A549 (cell line): ENCODE results near the gene SCN2B. TPM values are rescaled to one million over a fixed set of nuclear protein-coding genes. Genes with fewer than 3 reads are reported as not detected.
A peak's percentile ranks its signal among the peaks of the same experiment; 100 is the strongest.

ENCODE experiments used
- ATAC-seq, 2 experiments: fragments of 200-7000 bp in 1 of 2; fragments of >200 bp in 1 of 2; cut with Nextera tagmentation in 1 of 2; cut with Tn5 transposase in 1 of 2; 3 replicates each; pipeline versions ENCODE4 v1.8.0 to v1.9.1; 2018 to 2020; ENCODE audit warnings: mild to moderate bottlenecking in 1 of 2, moderate library complexity in 1 of 2
- CTCF ChIA-PET: fragments of 300-600 bp; sonication (Branson Sonifier 250); formaldehyde crosslinking; extraction: SDS; loops from one replicate; lab custom pipeline; 2021; ENCODE audit warnings: antibody characterized with exemption, inconsistent platforms; lab: Yijun Ruan, JAX
- POLR2A ChIA-PET: fragments of 350-600 bp; formaldehyde crosslinking; extraction: SDS; loops from one replicate; lab custom pipeline; 2021; ENCODE audit warnings: antibody characterized with exemption, inconsistent platforms; lab: Yijun Ruan, JAX
- DNase-seq, 2 experiments: peaks; one replicate each; pipeline versions ENCODE4 v3.0.0 to v3.0.0-alpha.2; 2011 to 2016; ENCODE audit warnings: low read depth in 1 of 2, low spot score in 1 of 2
- FAIRE-seq: peaks from 2 replicates; lab custom pipeline; 2011; peaks lifted over from hg19 to GRCh38; lab: Jason Lieb, UNC
- H3K27ac ChIP-seq, 2 experiments: fragments of >200 bp; sonication (Bioruptor Twin); formaldehyde crosslinking; 3 replicates each; pipeline ENCODE4 v1.5.1; 2016 to 2017
- H3K4me1 ChIP-seq: fragments of >200 bp; sonication (Bioruptor Twin); formaldehyde crosslinking; 3 replicates; pipeline ENCODE4 v1.6.1; 2016
- H3K4me2 ChIP-seq: fragments of >200 bp; sonication (Bioruptor Twin); formaldehyde crosslinking; 3 replicates; pipeline ENCODE4 v1.6.1; 2016
- H3K4me3 ChIP-seq: fragments of >200 bp; sonication (Bioruptor Twin); formaldehyde crosslinking; 3 replicates; pipeline ENCODE4 v1.5.1; 2016
- H3K9me3 ChIP-seq: fragments of >200 bp; sonication (Bioruptor Twin); formaldehyde crosslinking; 3 replicates; pipeline ENCODE4 v1.6.1; 2016
- EP300 ChIP-seq, 2 experiments: fragments of >200 bp; sonication (Bioruptor Twin); formaldehyde crosslinking; IDR thresholded peaks; 2 replicates in 1 of 2; 3 replicates in 1 of 2; pipeline ENCODE4 v1.6.1; 2016 to 2017
- FOSB ChIP-seq: fragments of 250-450 bp; sonication (Bioruptor Pico); IDR thresholded peaks from 2 replicates; pipeline ENCODE4 v1.5.0; 2020; ENCODE audit warnings: mild to moderate bottlenecking, moderate library complexity
- HOXA7 ChIP-seq: fragments of 250-450 bp; sonication (Bioruptor Pico); IDR thresholded peaks from 2 replicates; pipeline ENCODE4 v1.5.0; 2020; ENCODE audit warnings: mild to moderate bottlenecking, moderate library complexity
- HOXB13 ChIP-seq: fragments of 250-450 bp; sonication (Bioruptor Pico); IDR thresholded peaks from 2 replicates; pipeline ENCODE4 v1.5.0; 2020; ENCODE audit warnings: low read depth, mild to moderate bottlenecking, moderate library complexity
- HOXB5 ChIP-seq: fragments of 250-450 bp; sonication (Bioruptor Pico); IDR thresholded peaks from 2 replicates; pipeline ENCODE4 v1.5.0; 2020; ENCODE audit warnings: mild to moderate bottlenecking, moderate library complexity
- JUN ChIP-seq, 2 experiments: fragments of >200 bp; sonication (Bioruptor Twin); formaldehyde crosslinking; IDR thresholded peaks; 2 replicates in 1 of 2; 3 replicates in 1 of 2; pipeline ENCODE4 v1.6.1; 2016 to 2017
- JUNB ChIP-seq: fragments of >200 bp; sonication (Bioruptor Twin); formaldehyde crosslinking; IDR thresholded peaks from 2 replicates; pipeline ENCODE4 v1.6.1; 2016
- MAZ ChIP-seq: fragments of 150-350 bp; IDR thresholded peaks from 2 replicates; pipeline ENCODE4 v1.6.1; 2014; ENCODE audit warnings: antibody characterized with exemption, low read depth, low read length, borderline replicate concordance
- MYC ChIP-seq: IDR thresholded peaks from 2 replicates; pipeline ENCODE4 v1.6.1; 2012; ENCODE audit warnings: mild to moderate bottlenecking, inconsistent platforms, low read length, improper control_type of control experiment, borderline replicate concordance
- NPAS2 ChIP-seq: fragments of 250-450 bp; sonication (Bioruptor Pico); IDR thresholded peaks from 2 replicates; pipeline ENCODE4 v1.8.0; 2022; ENCODE audit warnings: mild to moderate bottlenecking, moderate library complexity, borderline replicate concordance
- PHF8 ChIP-seq: fragments of 200-600 bp; sonication (generic); IDR thresholded peaks from 2 replicates; pipeline ENCODE4 v1.6.1; 2016; ENCODE audit warnings: low read depth, mild to moderate bottlenecking, antibody characterized with exemption, moderate library complexity, borderline replicate concordance
- POLR2A ChIP-seq: IDR thresholded peaks from 2 replicates; pipeline ENCODE4 v1.6.1; 2012; ENCODE audit warnings: mild to moderate bottlenecking, low read length
- POLR2AphosphoS2 ChIP-seq: conservative IDR thresholded peaks from 2 replicates; pipeline ENCODE4 v1.6.1; 2012; ENCODE audit warnings: low read length, improper control_type of control experiment, inconsistent platforms
- RAD21 ChIP-seq, 2 experiments: fragments of >200 bp in 1 of 2; sonication (Bioruptor Twin) in 1 of 2; formaldehyde crosslinking in 1 of 2; IDR thresholded peaks in 1 of 2; conservative IDR thresholded peaks in 1 of 2; 2 replicates in 1 of 2; 3 replicates in 1 of 2; pipeline ENCODE4 v1.6.1; 2012 to 2018; ENCODE audit warnings: inconsistent platforms in 1 of 2
- RARB ChIP-seq: fragments of 250-450 bp; sonication (Bioruptor Pico); IDR thresholded peaks from 2 replicates; pipeline ENCODE4 v1.8.0; 2021; ENCODE audit warnings: mild to moderate bottlenecking, moderate library complexity
- RFX5 ChIP-seq: fragments of 450-650 bp; IDR thresholded peaks from 2 replicates; pipeline ENCODE4 v1.7.1; 2014; ENCODE audit warnings: antibody characterized with exemption, mild to moderate bottlenecking, moderate library complexity
- ZC3H11A ChIP-seq: fragments of 450-650 bp; IDR thresholded peaks from 2 replicates; pipeline ENCODE4 v1.6.1; 2014; ENCODE audit warnings: antibody characterized with exemption, mild to moderate bottlenecking
- ZFP36 ChIP-seq: fragments of 450-650 bp; IDR thresholded peaks from 2 replicates; pipeline ENCODE4 v1.6.1; 2014; ENCODE audit warnings: borderline replicate concordance; ENCODE audit not compliant: partially characterized antibody
- ZNF302 ChIP-seq: fragments of 250-450 bp; sonication (Bioruptor Pico); IDR thresholded peaks from 2 replicates; pipeline ENCODE4 v1.9.0; 2021; ENCODE audit warnings: inconsistent platforms, mild to moderate bottlenecking, moderate library complexity
- WGBS: methylation state at CpG from one replicate; pipeline ENCODE4 v1.1.6; 2017; ENCODE audit errors: missing lambda C conversion rate; 5-methylcytosine and 5-hydroxymethylcytosine counted together
- polyA plus RNA-seq, 4 experiments: library from polyadenylated mRNA; depleted of rRNA in 3 of 4; stranded (reverse); fragments of >200 nt; fragmentation: RNase III in 1 of 4; extraction: RNeasy Plus Mini Kit Qiagen cat#74134 plus additional on column Dnase treatment in 1 of 4; gene quantifications; 2 replicates in 3 of 4; 3 replicates in 1 of 4; pipeline ENCODE4 v1.2.3, GENCODE V29; 2011 to 2017
- TF ChIP-seq, protein P1 (sequence below): fragments of 250-450 bp; sonication (Bioruptor Pico); IDR thresholded peaks from 2 replicates; pipeline ENCODE4 v1.5.0; 2020; ENCODE audit warnings: low read depth, mild to moderate bottlenecking, moderate library complexity

Gene SCN2B
- polyA plus RNA-seq, 2 of the 4 experiments (the other 2 are of a cell fraction): not detected

GRCh38 chr11:118155776-118156530 lies 20.5 kb downstream of the SCN2B start:
- TF ChIP-seq PHF8: no peak
- TF ChIP-seq, all 56 proteins: peak for 0
- POLR2A ChIA-PET: no interaction called here

GRCh38 chr11:118154641-118155040 lies 21.8 kb downstream of the SCN2B start:
- ATAC-seq: no peak

More at GRCh38 chr11:118155776-118156530, 20.5 kb downstream of the SCN2B start:
- CTCF ChIA-PET: interaction anchor here (0.7 to 7.1 kb wide), 6 partner anchors 11 to 197 kb away, joined by 3 to 76 read pairs (median 6); no protein-coding TSS in a partner anchor
- FAIRE-seq (no peak), DNase-seq (no peak), ATAC-seq (peak in 1 of 2 experiments; percentile 9; a peak in 1 of 6 replicates)
- Histone ChIP-seq H3K27ac (no peak overlapping the region), H3K9me3 (no peaks in the 10 kb centered on the region), H3K4me2 (peak overlapping the region; percentile 36; the same call in 1 of the 3 replicates), H3K4me3 (no peak overlapping the region), H3K4me1 (no peaks in the 10 kb centered on the region; the same call in 2 of the 3 replicates)
- WGBS: 46% methylated on average over 6 of the region's 11 CpGs

GRCh38 chr11:118153976-118154375 lies 22.5 kb downstream of the SCN2B start:
- Histone ChIP-seq H3K4me1 (no peaks in the 10 kb centered on the region; the same call in 2 of the 3 replicates), H3K9me3 (no peaks in the 10 kb centered on the region), H3K27ac (no peak overlapping the region), H3K4me2 (no peak overlapping the region), H3K4me3 (no peak overlapping the region)
- 86% methylated on average over 4 of the region's 11 CpGs for WGBS
- ChIA-PET POLR2A (no interaction called here), CTCF (no interaction called here)
- no peak for FAIRE-seq
- DNase-seq: no peak
- no peak for ATAC-seq
- TF ChIP-seq POLR2AphosphoS2: no peak
- TF ChIP-seq HOXA7 (CRISPR knock-in tag): no peak

More at GRCh38 chr11:118154641-118155040, 21.8 kb downstream of the SCN2B start:
- TF ChIP-seq JUNB (no peak), JUN (IDR thresholded peaks at IDR 0.05) (no peak), HOXB13 (no peak), NPAS2 (CRISPR knock-in tag) (no peak), MAZ (no peak), RFX5 (no peak), HOXB5 (no peak), MYC (no peak), ZNF302 (CRISPR knock-in tag) (no peak), POLR2A (no peak), ZFP36 (no peak), RARB (no peak), FOSB (CRISPR knock-in tag) (no peak), ZC3H11A (no peak), RAD21 (conservative IDR thresholded peaks at IDR 0.05 in 1 of 2, IDR thresholded peaks at IDR 0.05 in 1 of 2) (no peak), EP300 (IDR thresholded peaks at IDR 0.05) (no peak)
- TF ChIP-seq, protein P1, sequence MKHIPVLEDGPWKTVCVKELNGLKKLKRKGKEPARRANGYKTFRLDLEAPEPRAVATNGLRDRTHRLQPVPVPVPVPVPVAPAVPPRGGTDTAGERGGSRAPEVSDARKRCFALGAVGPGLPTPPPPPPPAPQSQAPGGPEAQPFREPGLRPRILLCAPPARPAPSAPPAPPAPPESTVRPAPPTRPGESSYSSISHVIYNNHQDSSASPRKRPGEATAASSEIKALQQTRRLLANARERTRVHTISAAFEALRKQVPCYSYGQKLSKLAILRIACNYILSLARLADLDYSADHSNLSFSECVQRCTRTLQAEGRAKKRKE (CRISPR knock-in tag): no peak
- TF ChIP-seq, all 56 proteins: peak for 0
- Histone ChIP-seq H3K27ac (no peak overlapping the region), H3K9me3 (no peaks in the 10 kb centered on the region), H3K4me2 (no peak overlapping the region), H3K4me1 (no peaks in the 10 kb centered on the region; the same call in 2 of the 3 replicates), H3K4me3 (no peak overlapping the region)
- DNase-seq (no peak), FAIRE-seq (no peak)
- ChIA-PET POLR2A (no interaction called here), CTCF (interaction anchor here (2.1 to 7.1 kb wide), 3 partner anchors 10 to 16 kb away, joined by 5 to 76 read pairs (median 14); no protein-coding TSS in a partner anchor)
- 71% methylated on average over 1 of the region's 1 CpG for WGBS
